Activated CD8-positive, alpha-beta T cell treated with anti-CD3 and anti-CD28 coated beads, Interleukin-2, amount 10 ng/mL, durations not matched to agents 7 days and 5 days (primary cell): ENCODE measurements around the gene MOB3B. TPM values are rescaled to one million over a fixed set of nuclear protein-coding genes. Genes with fewer than 3 reads are reported as not detected.
"Not testable (repeated sequence)": the region's sequence is repeated elsewhere in the genome, so short reads cannot be mapped to it uniquely, and the experiment has no call there.

Experiments used
- ATAC-seq: fragments of 150-1000 bp; cut with Tn5 transposase; one replicate; pipeline ENCODE4 v1.10.0; 2021; ENCODE audit warnings: moderate library complexity
- CTCF ChIA-PET: fragments of 350-600 bp; sonication (Branson Sonifier 250); formaldehyde crosslinking; loops from one replicate; lab custom pipeline; 2021; ENCODE audit warnings: antibody characterized with exemption; lab: Charles Lee
- POLR2A ChIA-PET: fragments of 350-600 bp; sonication (Branson Sonifier 250); formaldehyde crosslinking; loops from one replicate; lab custom pipeline; 2021; ENCODE audit warnings: antibody characterized with exemption; lab: Charles Lee
- DNase-seq: peaks from one replicate; pipeline ENCODE4 v3.0.0-alpha.2; 2020
- H3K27ac Mint-ChIP-seq: one replicate; pipeline ENCODE4 v1.8.0; 2021; ENCODE audit warnings: mild to moderate bottlenecking, mixed read lengths
- H3K27me3 Mint-ChIP-seq: one replicate; pipeline ENCODE4 v1.8.0; 2021; ENCODE audit warnings: low read depth, mixed read lengths
- H3K36me3 Mint-ChIP-seq: one replicate; pipeline ENCODE4 v1.8.0; 2021; ENCODE audit warnings: low read depth, mixed read lengths
- H3K4me1 Mint-ChIP-seq: one replicate; pipeline ENCODE4 v1.8.0; 2021; ENCODE audit warnings: low read depth, mixed read lengths
- H3K4me3 Mint-ChIP-seq: one replicate; pipeline ENCODE4 v1.8.0; 2021; ENCODE audit warnings: mild to moderate bottlenecking, mixed read lengths
- H3K9me3 Mint-ChIP-seq: one replicate; pipeline ENCODE4 v1.8.0; 2022; ENCODE audit warnings: mixed read lengths; ENCODE audit not compliant: insufficient read depth
- total RNA-seq, 2 experiments: library from RNA; stranded (reverse); gene quantifications; one replicate each; pipeline ENCODE4 v1.2.3, GENCODE V29; 2021

Gene MOB3B
- total RNA-seq, 2 experiments from 2014 or later: 2.5 to 2.8 TPM

GRCh38 chr9:27427272-27427643 lies 102.4 kb downstream of the MOB3B start:
- H3K9me3 Mint-ChIP-seq: no peaks in the 10 kb centered on the region
- H3K36me3 Mint-ChIP-seq: no peaks in the 10 kb centered on the region
- H3K4me3 Mint-ChIP-seq: no peak overlapping the region
- ATAC-seq (no peak), DNase-seq (no peak)
- H3K4me1 Mint-ChIP-seq: peaks cover 15% of the 10 kb centered on the region
- no peak overlapping the region for H3K27ac Mint-ChIP-seq
- H3K27me3 Mint-ChIP-seq: peaks cover 3% of the 10 kb centered on the region
- ChIA-PET POLR2A (no interaction called here), CTCF (interaction anchor here (0.8 kb wide), 1 partner anchor 35 kb away, joined by 3 read pairs; no protein-coding TSS in a partner anchor)

- DNase-seq (no peak), ATAC-seq (no peak)
- ChIA-PET POLR2A (no interaction called here), CTCF (no interaction called here)
- Mint-ChIP-seq H3K9me3 (no peaks in the 10 kb centered on the region), H3K4me3 (no peak overlapping the region), H3K4me1 (peaks cover 10% of the 10 kb centered on the region), H3K36me3 (no peaks in the 10 kb centered on the region), H3K27me3 (peaks cover 3% of the 10 kb centered on the region), H3K27ac (no peak overlapping the region)
Observed at GRCh38 chr9:27426511-27427271, 102.9 kb downstream of the MOB3B start.

GRCh38 chr9:27425827-27426510 lies 103.6 kb downstream of the MOB3B start:
- CTCF ChIA-PET: no interaction called here
- DNase-seq (no peak), ATAC-seq (no peak)
- H3K27me3 Mint-ChIP-seq: peaks cover 3% of the 10 kb centered on the region
- H3K4me3 Mint-ChIP-seq: no peak overlapping the region
- H3K27ac Mint-ChIP-seq: no peak overlapping the region
- no peaks in the 10 kb centered on the region for H3K36me3 Mint-ChIP-seq
- POLR2A ChIA-PET: no interaction called here
- H3K4me1 Mint-ChIP-seq: peaks cover 5% of the 10 kb centered on the region
- no peaks in the 10 kb centered on the region for H3K9me3 Mint-ChIP-seq

- ATAC-seq (no peak), DNase-seq (no peak)
- H3K9me3 Mint-ChIP-seq: no peaks in the 10 kb centered on the region
- POLR2A ChIA-PET: interaction anchor here (0.6 kb wide), 1 partner anchor 547 kb away, joined by 3 read pairs; no protein-coding TSS in a partner anchor
- H3K4me3 Mint-ChIP-seq: no peak overlapping the region
- CTCF ChIA-PET: no interaction called here
- H3K27me3 Mint-ChIP-seq: peaks cover 3% of the 10 kb centered on the region
- peaks cover 5% of the 10 kb centered on the region for H3K4me1 Mint-ChIP-seq
- no peak overlapping the region for H3K27ac Mint-ChIP-seq
- H3K36me3 Mint-ChIP-seq: no peaks in the 10 kb centered on the region
Observed at GRCh38 chr9:27423915-27424710, 105.5 kb downstream of the MOB3B start.

GRCh38 chr9:27422279-27422834 lies 107.3 kb downstream of the MOB3B start:
- CTCF ChIA-PET: no interaction called here
- no peak overlapping the region for H3K27ac Mint-ChIP-seq

GRCh38 chr9:27421577-27421976 lies 108.0 kb downstream of the MOB3B start:
- Mint-ChIP-seq H3K27ac (no peak overlapping the region), H3K27me3 (peaks cover 3% of the 10 kb centered on the region), H3K4me3 (no peak overlapping the region), H3K9me3 (no peaks in the 10 kb centered on the region), H3K36me3 (no peaks in the 10 kb centered on the region), H3K4me1 (peaks cover 5% of the 10 kb centered on the region)
- DNase-seq (no peak), ATAC-seq (no peak)
- CTCF ChIA-PET: no interaction called here
- POLR2A ChIA-PET: no interaction called here

More at GRCh38 chr9:27422279-27422834, 107.3 kb downstream of the MOB3B start:
- POLR2A ChIA-PET: no interaction called here
- Mint-ChIP-seq H3K27me3 (peaks cover 3% of the 10 kb centered on the region), H3K9me3 (no peaks in the 10 kb centered on the region), H3K4me1 (peaks cover 5% of the 10 kb centered on the region), H3K36me3 (no peaks in the 10 kb centered on the region), H3K4me3 (no peak overlapping the region)
- DNase-seq (no peak), ATAC-seq (no peak)

- DNase-seq, H3K9me3 Mint-ChIP-seq, ATAC-seq, H3K4me1 Mint-ChIP-seq, CTCF ChIA-PET, H3K4me3 Mint-ChIP-seq, POLR2A ChIA-PET, H3K27me3 Mint-ChIP-seq, H3K27ac Mint-ChIP-seq, H3K36me3 Mint-ChIP-seq: not testable (repeated sequence)
Observed at GRCh38 chr9:27419558-27419957, 110.1 kb downstream of the MOB3B start.

GRCh38 chr9:27414220-27414761 lies 115.3 kb downstream of the MOB3B start:
- no peaks in the 10 kb centered on the region for H3K4me1 Mint-ChIP-seq

GRCh38 chr9:27413511-27414219 lies 115.9 kb downstream of the MOB3B start:
- Mint-ChIP-seq H3K4me3 (no peak overlapping the region), H3K4me1 (no peaks in the 10 kb centered on the region), H3K27ac (no peak overlapping the region), H3K36me3 (no peaks in the 10 kb centered on the region), H3K9me3 (no peaks in the 10 kb centered on the region), H3K27me3 (peaks cover 4% of the 10 kb centered on the region)
- no peak for ATAC-seq
- CTCF ChIA-PET: no interaction called here
- DNase-seq: no peak
- POLR2A ChIA-PET: no interaction called here

More at GRCh38 chr9:27414220-27414761, 115.3 kb downstream of the MOB3B start:
- H3K4me3 Mint-ChIP-seq: no peak overlapping the region
- H3K27me3 Mint-ChIP-seq: peaks cover 4% of the 10 kb centered on the region
- ChIA-PET POLR2A (no interaction called here), CTCF (no interaction called here)
- H3K36me3 Mint-ChIP-seq: no peaks in the 10 kb centered on the region
- DNase-seq (no peak), ATAC-seq (no peak)
- H3K27ac Mint-ChIP-seq: no peak overlapping the region
- no peaks in the 10 kb centered on the region for H3K9me3 Mint-ChIP-seq

- no peak for DNase-seq
- peaks cover 4% of the 10 kb centered on the region for H3K27me3 Mint-ChIP-seq
- CTCF ChIA-PET: no interaction called here
- POLR2A ChIA-PET: no interaction called here
- no peaks in the 10 kb centered on the region for H3K9me3 Mint-ChIP-seq
- no peaks in the 10 kb centered on the region for H3K36me3 Mint-ChIP-seq
- no peaks in the 10 kb centered on the region for H3K4me1 Mint-ChIP-seq
- no peak overlapping the region for H3K27ac Mint-ChIP-seq
- ATAC-seq: no peak
- H3K4me3 Mint-ChIP-seq: no peak overlapping the region
Observed at GRCh38 chr9:27412963-27413362, 116.7 kb downstream of the MOB3B start.

GRCh38 chr9:27412081-27412480 lies 117.5 kb downstream of the MOB3B start:
- Mint-ChIP-seq H3K9me3 (no peaks in the 10 kb centered on the region), H3K27ac (no peak overlapping the region), H3K4me1 (no peaks in the 10 kb centered on the region), H3K27me3 (peaks cover 4% of the 10 kb centered on the region), H3K36me3 (no peaks in the 10 kb centered on the region), H3K4me3 (no peak overlapping the region)
- CTCF ChIA-PET: no interaction called here
- POLR2A ChIA-PET: no interaction called here
- ATAC-seq: no peak
- DNase-seq: no peak
